Fibroblast of lung (primary cell): ENCODE measurements around the gene PCGF3. TPM values are rescaled to one million over a fixed set of nuclear protein-coding genes. Genes with fewer than 3 reads are reported as not detected.

Experiments
- DNase-seq, 2 donors: peaks; one replicate each; pipeline versions ENCODE4 v3.0.0 to v3.0.0-alpha.2; 2010; ENCODE audit warnings: low read depth in 2 of 2
- H2AFZ ChIP-seq: 2 replicates; pipeline ENCODE4 v1.5.1; 2012; ENCODE audit warnings: low read length, control low read depth, inconsistent platforms
- H3K27ac ChIP-seq: 2 replicates; pipeline ENCODE4 v1.5.1; 2011; ENCODE audit warnings: low read length, control low read depth; ENCODE audit not compliant: insufficient read depth
- H3K27me3 ChIP-seq: 2 replicates; pipeline ENCODE4 v1.5.1; 2011; ENCODE audit warnings: mild to moderate bottlenecking, low read length; ENCODE audit not compliant: control insufficient read depth, insufficient read depth
- H3K36me3 ChIP-seq: 2 replicates; pipeline ENCODE4 v1.5.1; 2011; ENCODE audit warnings: low read length; ENCODE audit not compliant: control insufficient read depth, insufficient read depth
- H3K4me1 ChIP-seq: 2 replicates; pipeline ENCODE4 v1.5.1; 2011; ENCODE audit warnings: low read length; ENCODE audit not compliant: control insufficient read depth, insufficient read depth; ENCODE audit errors: extremely low read depth
- H3K4me2 ChIP-seq: 2 replicates; pipeline ENCODE4 v1.5.1; 2011; ENCODE audit warnings: low read length, control low read depth; ENCODE audit not compliant: insufficient read depth; ENCODE audit errors: extremely low read depth
- H3K4me3 ChIP-seq, 4 experiments: fragments of 200-600 bp in 1 of 4; sonication (generic) in 1 of 4; replicated peaks in 1 of 4; 2 replicates each; pipeline ENCODE4 v1.5.1; 2011 to 2016; ENCODE audit warnings: low read length in 4 of 4, low read depth in 3 of 4, mild to moderate bottlenecking in 3 of 4, control low read depth in 2 of 4, inconsistent platforms in 1 of 4, mixed read lengths in 1 of 4; ENCODE audit not compliant: insufficient read depth in 1 of 4; ENCODE audit errors: control extremely low read depth in 1 of 4
- H3K79me2 ChIP-seq: 2 replicates; pipeline ENCODE4 v1.5.1; 2012; ENCODE audit warnings: mild to moderate bottlenecking, low read length, inconsistent platforms; ENCODE audit not compliant: control insufficient read depth, insufficient read depth
- H3K9ac ChIP-seq: 2 replicates; pipeline ENCODE4 v1.5.1; 2011; ENCODE audit warnings: mild to moderate bottlenecking, low read length, control low read depth; ENCODE audit not compliant: insufficient read depth
- H3K9me3 ChIP-seq: 2 replicates; pipeline ENCODE4 v1.5.1; 2012; ENCODE audit warnings: low read depth, low read length; ENCODE audit not compliant: control insufficient read depth, insufficient read depth
- H4K20me1 ChIP-seq: 2 replicates; pipeline ENCODE4 v1.5.1; 2011; ENCODE audit warnings: low read length; ENCODE audit not compliant: control insufficient read depth, insufficient read depth; ENCODE audit errors: extremely low read depth
- CTCF ChIP-seq, 2 donors: IDR thresholded peaks in 1 of 2; conservative IDR thresholded peaks in 1 of 2; 1 replicate in 1 of 2; 2 replicates in 1 of 2; pipeline ENCODE4 v1.5.1; 2011 to 2012; ENCODE audit warnings: low read length in 2 of 2, control low read depth in 1 of 2, inconsistent platforms in 1 of 2, low read depth in 1 of 2, mild to moderate bottlenecking in 1 of 2
- EZH2 ChIP-seq: IDR thresholded peaks from 2 replicates; pipeline ENCODE4 v1.5.1; 2012; ENCODE audit warnings: low read length, control low read depth, mild to moderate bottlenecking; ENCODE audit errors: missing control alignments
- polyA plus RNA-seq, 2 donors: library from polyadenylated mRNA; depleted of rRNA in 1 of 2; stranded (reverse) in 1 of 2; unstranded in 1 of 2; fragments of >200 nt; gene quantifications; 2 replicates each; pipeline ENCODE4 v1.2.1, GENCODE V29; 2011 to 2012; ENCODE audit warnings: missing spikeins in 1 of 2
- total RNA-seq: library from RNA; depleted of rRNA; stranded (reverse); fragments of >200 nt; gene quantifications from 2 replicates; pipeline ENCODE4 v1.2.1, GENCODE V29; 2014

Gene PCGF3
- total and polyA plus RNA-seq, 2 donors (not counting 1 experiment from before 2014, with no cell fraction given) = 24.8 to 27.1 TPM

DNA sequence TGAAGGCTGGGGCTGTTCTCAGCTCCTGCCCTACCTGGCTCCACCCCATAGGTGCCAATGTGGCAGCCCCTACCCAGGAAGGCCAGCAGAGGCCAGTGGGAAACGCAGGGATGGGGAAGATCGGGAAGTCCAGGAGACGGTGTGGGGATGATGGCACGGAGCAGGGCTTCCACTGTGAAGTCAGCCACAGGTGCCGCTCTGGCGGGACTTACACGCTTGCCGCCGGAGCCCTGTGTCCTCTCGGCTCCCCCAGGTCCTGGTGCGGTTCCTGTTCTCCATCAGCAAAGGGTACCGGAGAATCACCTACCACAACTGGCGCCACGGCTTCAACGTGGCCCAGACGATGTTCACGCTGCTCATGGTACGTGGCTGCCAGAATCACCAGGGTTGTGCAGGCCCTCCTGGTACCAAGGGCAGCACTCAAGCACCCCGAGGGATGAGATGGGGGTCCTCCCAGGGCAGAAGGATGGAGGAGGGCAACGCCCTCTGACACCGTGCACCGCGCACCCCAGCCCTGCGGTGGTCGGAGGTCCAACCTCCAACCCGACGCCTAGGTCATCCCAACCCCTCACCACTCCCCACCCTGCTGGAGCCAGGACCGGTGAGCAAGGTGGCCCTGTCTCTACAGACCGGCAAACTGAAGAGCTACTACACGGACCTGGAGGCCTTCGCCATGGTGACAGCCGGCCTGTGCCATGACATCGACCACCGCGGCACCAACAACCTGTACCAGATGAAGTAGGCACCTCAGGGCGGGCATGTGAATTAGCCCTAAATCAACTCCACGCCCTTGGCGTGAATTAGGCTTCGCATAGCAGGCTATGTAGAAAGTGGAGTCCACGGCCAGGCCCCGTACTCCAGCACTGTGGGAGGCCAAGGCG is 43.5 kb upstream of the PCGF3 start:
- no peak overlapping the region for H3K9ac ChIP-seq
- H3K9me3 ChIP-seq = no peaks in the 10 kb centered on the region
- no peak overlapping the region for H3K4me2 ChIP-seq
- H3K27ac ChIP-seq = no peak overlapping the region
- H3K36me3 ChIP-seq = no peaks in the 10 kb centered on the region
- H3K4me1 ChIP-seq = no peaks in the 10 kb centered on the region
- no peak overlapping the region for H2AFZ ChIP-seq
- H3K79me2 ChIP-seq = no peaks in the 10 kb centered on the region
- no peak for DNase-seq
- TF ChIP-seq EZH2 (no peak), CTCF (conservative IDR thresholded peaks at IDR 0.05 in 1 of 2, IDR thresholded peaks at IDR 0.05 in 1 of 2; ENCODE audit: low read depth in 1 of 2, low read length in 2 of 2) (no peak)
- no peak overlapping the region for H3K4me3 ChIP-seq
- H4K20me1 ChIP-seq = no peaks in the 10 kb centered on the region
- H3K27me3 ChIP-seq = peaks cover 3% of the 10 kb centered on the region

GRCh38 chr4:663046-663437 is 42.6 kb upstream of the PCGF3 start:
- Histone ChIP-seq H3K36me3 (no peaks in the 10 kb centered on the region), H3K4me1 (no peaks in the 10 kb centered on the region), H3K9ac (no peak overlapping the region), H3K4me3 (peak overlapping the region in 1 of 4 experiments; percentile 28), H3K4me2 (no peak overlapping the region), H2AFZ (no peak overlapping the region), H3K9me3 (no peaks in the 10 kb centered on the region), H3K27ac (no peak overlapping the region), H4K20me1 (no peaks in the 10 kb centered on the region), H3K79me2 (no peaks in the 10 kb centered on the region), H3K27me3 (peaks cover 3% of the 10 kb centered on the region)
- DNase-seq = no peak
- TF ChIP-seq CTCF (conservative IDR thresholded peaks at IDR 0.05 in 1 of 2, IDR thresholded peaks at IDR 0.05 in 1 of 2; ENCODE audit: low read depth in 1 of 2, low read length in 2 of 2) (no peak), EZH2 (no peak)

GRCh38 chr4:663438-664428 is 41.9 kb upstream of the PCGF3 start:
- DNase-seq = no peak
- no peaks in the 10 kb centered on the region for H3K79me2 ChIP-seq
- TF ChIP-seq EZH2 (no peak), CTCF (conservative IDR thresholded peaks at IDR 0.05 in 1 of 2, IDR thresholded peaks at IDR 0.05 in 1 of 2; ENCODE audit: low read depth in 1 of 2, low read length in 2 of 2) (peak in 1 of 2 donors; percentile 1)
- no peaks in the 10 kb centered on the region for H4K20me1 ChIP-seq
- no peak overlapping the region for H2AFZ ChIP-seq
- no peak overlapping the region for H3K27ac ChIP-seq
- peaks cover 3% of the 10 kb centered on the region for H3K27me3 ChIP-seq
- no peaks in the 10 kb centered on the region for H3K4me1 ChIP-seq
- no peak overlapping the region for H3K4me2 ChIP-seq
- no peaks in the 10 kb centered on the region for H3K36me3 ChIP-seq
- peak overlapping the region in 2 of 4 experiments; percentile 17 to 47 for H3K4me3 ChIP-seq
- H3K9me3 ChIP-seq = no peaks in the 10 kb centered on the region
- no peak overlapping the region for H3K9ac ChIP-seq
